DOHH2 (cell line): ENCODE measurements around the gene CEBPE.

Experiments used
- H3F3A ChIP-seq: fragments of 200-600 bp; sonication (generic), shearing (Covaris generic); 2 replicates; pipeline ENCODE4 v1.6.0; 2016; ENCODE audit warnings: antibody characterized with exemption, mild to moderate bottlenecking; ENCODE audit not compliant: control insufficient read depth, insufficient read depth
- H3K27ac ChIP-seq: fragments of 200-600 bp; sonication (generic); 2 replicates; pipeline ENCODE4 v1.5.1; 2014; ENCODE audit warnings: low read depth, mild to moderate bottlenecking, low read length, moderate library complexity
- H3K27me3 ChIP-seq: fragments of 200-600 bp; sonication (generic); 2 replicates; pipeline ENCODE4 v1.6.1; 2014; ENCODE audit warnings: mild to moderate bottlenecking, low read length, mixed read lengths; ENCODE audit not compliant: control insufficient read depth
- H3K36me3 ChIP-seq: fragments of 200-600 bp; sonication (generic); 2 replicates; pipeline ENCODE4 v1.6.1; 2014; ENCODE audit warnings: mild to moderate bottlenecking, low read length, moderate library complexity, mixed read lengths; ENCODE audit not compliant: control insufficient read depth
- H3K4me1 ChIP-seq: fragments of 200-600 bp; sonication (generic); 2 replicates; pipeline ENCODE4 v1.6.1; 2014; ENCODE audit warnings: mild to moderate bottlenecking, low read length, mixed read lengths; ENCODE audit not compliant: control insufficient read depth
- H3K4me2 ChIP-seq: fragments of 200-600 bp; sonication (generic); 2 replicates; pipeline ENCODE4 v1.6.0; 2014; ENCODE audit warnings: mild to moderate bottlenecking, low read length, moderate library complexity
- H3K4me3 ChIP-seq: fragments of 200-600 bp; sonication (generic); 2 replicates; pipeline ENCODE4 v1.5.1; 2014; ENCODE audit warnings: mild to moderate bottlenecking, low read length, mixed read lengths
- H3K79me2 ChIP-seq: fragments of 200-600 bp; sonication (generic); 2 replicates; pipeline ENCODE4 v1.6.1; 2014; ENCODE audit warnings: mild to moderate bottlenecking, low read length, mixed read lengths; ENCODE audit not compliant: control insufficient read depth
- H3K9me2 ChIP-seq: fragments of 200-600 bp; sonication (generic); replicated peaks from 2 replicates; pipeline ENCODE4 v1.6.1; 2014; ENCODE audit warnings: mild to moderate bottlenecking, low read length, mixed read lengths; ENCODE audit not compliant: control insufficient read depth
- H3K9me3 ChIP-seq: fragments of 200-600 bp; sonication (generic); 2 replicates; pipeline ENCODE4 v1.6.1; 2014; ENCODE audit warnings: antibody characterized with exemption, low read length, mixed read lengths; ENCODE audit not compliant: control insufficient read depth, insufficient read depth
- H4K20me1 ChIP-seq: fragments of 200-600 bp; sonication (generic); 2 replicates; pipeline ENCODE4 v1.6.0; 2014; ENCODE audit warnings: low read depth, mild to moderate bottlenecking, antibody characterized with exemption, low read length, moderate library complexity; ENCODE audit not compliant: control insufficient read depth, insufficient read depth
- CTCF ChIP-seq: fragments of 200-600 bp; sonication (generic); IDR thresholded peaks from one replicate; pipeline ENCODE4 v1.5.1; 2014; ENCODE audit warnings: antibody characterized with exemption, mild to moderate bottlenecking, low read depth, low read length; ENCODE audit not compliant: poor library complexity, severe bottlenecking
- EZH2phosphoT487 ChIP-seq: fragments of 200-600 bp; sonication (generic); IDR thresholded peaks from 2 replicates; pipeline ENCODE4 v1.6.1; 2017; ENCODE audit warnings: borderline replicate concordance, mild to moderate bottlenecking, antibody characterized with exemption, low read length, moderate library complexity, mixed read lengths

The CEBPE gene

GRCh38 chr14:23070262-23071129 lies 48.6 kb downstream of the CEBPE start:
- Histone ChIP-seq H3K36me3 (peaks cover 81% of the 10 kb centered on the region), H3K4me2 (peak overlapping the region; percentile 98), H3K27ac (peak overlapping the region; percentile 46), H3K9me3 (no peaks in the 10 kb centered on the region), H3K27me3 (no peaks in the 10 kb centered on the region), H3K79me2 (peaks cover 64% of the 10 kb centered on the region), H3K4me1 (peaks cover 33% of the 10 kb centered on the region), H4K20me1 (peaks cover 24% of the 10 kb centered on the region), H3K9me2 (no peaks in the 10 kb centered on the region), H3K4me3 (peak overlapping the region; percentile 79), H3F3A (peaks cover 13% of the 10 kb centered on the region)
- no peak for TF ChIP-seq EZH2phosphoT487

GRCh38 chr14:23069413-23069806 lies 49.6 kb downstream of the CEBPE start:
- H3K27me3 ChIP-seq, result no peaks in the 10 kb centered on the region
- no peaks in the 10 kb centered on the region for H3K9me3 ChIP-seq
- TF ChIP-seq EZH2phosphoT487 (no peak), CTCF (no peak)
- H4K20me1 ChIP-seq, result peaks cover 24% of the 10 kb centered on the region
- peaks cover 33% of the 10 kb centered on the region for H3K4me1 ChIP-seq
- H3K4me3 ChIP-seq, result peak overlapping the region; percentile 46
- H3K9me2 ChIP-seq, result no peaks in the 10 kb centered on the region
- H3K36me3 ChIP-seq, result peaks cover 81% of the 10 kb centered on the region
- H3F3A ChIP-seq, result peaks cover 16% of the 10 kb centered on the region
- H3K27ac ChIP-seq, result 0 out of 2 replicates have a peak overlapping the region, but pooled peaks have one; percentile 2
- H3K79me2 ChIP-seq, result peaks cover 67% of the 10 kb centered on the region
- H3K4me2 ChIP-seq, result peak overlapping the region; percentile 64

- Histone ChIP-seq H4K20me1 (peaks cover 24% of the 10 kb centered on the region), H3K9me2 (no peaks in the 10 kb centered on the region), H3K27ac (no peak overlapping the region), H3K9me3 (no peaks in the 10 kb centered on the region), H3K4me1 (peaks cover 33% of the 10 kb centered on the region), H3K4me3 (peak overlapping the region; percentile 46), H3K4me2 (peak overlapping the region; percentile 64), H3K36me3 (peaks cover 82% of the 10 kb centered on the region), H3K79me2 (peaks cover 67% of the 10 kb centered on the region), H3K27me3 (no peaks in the 10 kb centered on the region), H3F3A (peaks cover 16% of the 10 kb centered on the region)
- TF ChIP-seq EZH2phosphoT487, result no peak
- peak; percentile 100 for TF ChIP-seq CTCF
Measured at GRCh38 chr14:23068789-23069412, 50.2 kb downstream of the CEBPE start.
